Endodermal cell (in vitro differentiated cells): Measurements from ENCODE around the gene BCL11A. TPM values are rescaled to one million over a fixed set of nuclear protein-coding genes. Genes with fewer than 3 reads are reported as not detected.

Experiments
- DNase-seq: peaks from one replicate; pipeline ENCODE4 v3.0.0-alpha.2; 2017
- H3K27ac ChIP-seq: 2 replicates; pipeline ENCODE4 v1.5.1; 2013; ENCODE audit warnings: mild to moderate bottlenecking, low read depth, low read length, moderate library complexity
- H3K27me3 ChIP-seq: 2 replicates; pipeline ENCODE4 v1.6.1; 2013; ENCODE audit warnings: mild to moderate bottlenecking, low read length, moderate library complexity; ENCODE audit not compliant: insufficient read depth, control insufficient read depth, poor library complexity, severe bottlenecking
- H3K36me3 ChIP-seq: 2 replicates; pipeline ENCODE4 v1.7.0; 2013; ENCODE audit warnings: mild to moderate bottlenecking, low read length, moderate library complexity; ENCODE audit not compliant: control insufficient read depth, insufficient read depth
- H3K4me1 ChIP-seq: one replicate; pipeline ENCODE4 v1.7.0; 2013; ENCODE audit warnings: low read length; ENCODE audit not compliant: control insufficient read depth, insufficient read depth
- H3K4me3 ChIP-seq: 2 replicates; pipeline ENCODE4 v1.5.1; 2013; ENCODE audit warnings: mild to moderate bottlenecking, low read length, moderate library complexity
- H3K9ac ChIP-seq: 2 replicates; pipeline ENCODE4 v1.6.1; 2013; ENCODE audit warnings: mild to moderate bottlenecking, low read length, moderate library complexity; ENCODE audit not compliant: poor library complexity, severe bottlenecking; ENCODE audit errors: extremely low read depth
- H3K9me3 ChIP-seq: 2 replicates; pipeline ENCODE4 v1.6.1; 2013; ENCODE audit warnings: mild to moderate bottlenecking, low read length, moderate library complexity; ENCODE audit not compliant: control insufficient read depth
- H3K27ac Mint-ChIP-seq: 2 replicates; pipeline ENCODE4 v1.8.0; 2020; ENCODE audit warnings: mixed read lengths
- H3K27me3 Mint-ChIP-seq: 2 replicates; pipeline ENCODE4 v1.8.0; 2021; ENCODE audit warnings: mild to moderate bottlenecking, mixed read lengths; ENCODE audit not compliant: insufficient read depth
- H3K36me3 Mint-ChIP-seq: 2 replicates; pipeline ENCODE4 v1.8.0; 2020; ENCODE audit warnings: low read depth, mixed read lengths
- H3K4me1 Mint-ChIP-seq: 2 replicates; pipeline ENCODE4 v1.8.0; 2020; ENCODE audit warnings: mixed read lengths
- H3K4me3 Mint-ChIP-seq: 2 replicates; pipeline ENCODE4 v1.8.0; 2020; ENCODE audit warnings: mild to moderate bottlenecking, moderate library complexity, mixed read lengths
- H3K9me3 Mint-ChIP-seq: 2 replicates; pipeline ENCODE4 v1.8.0; 2020; ENCODE audit warnings: mild to moderate bottlenecking, mixed read lengths
- WGBS, 2 experiments: methylation state at CpG; one replicate each; pipeline versions ENCODE4 v1.1.5 to v1.1.7; 2013; ENCODE audit warnings: missing lambda C conversion rate in 2 of 2, mixed read lengths in 1 of 2; ENCODE audit not compliant: insufficient coverage in 1 of 2, insufficient read length in 1 of 2; 5-methylcytosine and 5-hydroxymethylcytosine counted together
- total RNA-seq, 2 donors: library from RNA; stranded (reverse); fragmentation: NEBNext Ultra II Directional in 1 of 2; extraction: Animal tissue kit (Norgen Biotek cat#: 25700) in 1 of 2; gene quantifications; 2 replicates in 1 of 2; 3 replicates in 1 of 2; pipeline ENCODE4 v1.2.1, GENCODE V29; 2021
- TF ChIP-seq, protein P1 (sequence below): fragments of 200-600 bp; sonication (generic); conservative IDR thresholded peaks from 2 replicates; pipeline ENCODE4 v1.5.0; 2021; ENCODE audit warnings: antibody characterized with exemption, mild to moderate bottlenecking

The BCL11A gene
- total RNA-seq, 2 donors from 2014 or later, result 14.7 to 16.3 TPM

DNA sequence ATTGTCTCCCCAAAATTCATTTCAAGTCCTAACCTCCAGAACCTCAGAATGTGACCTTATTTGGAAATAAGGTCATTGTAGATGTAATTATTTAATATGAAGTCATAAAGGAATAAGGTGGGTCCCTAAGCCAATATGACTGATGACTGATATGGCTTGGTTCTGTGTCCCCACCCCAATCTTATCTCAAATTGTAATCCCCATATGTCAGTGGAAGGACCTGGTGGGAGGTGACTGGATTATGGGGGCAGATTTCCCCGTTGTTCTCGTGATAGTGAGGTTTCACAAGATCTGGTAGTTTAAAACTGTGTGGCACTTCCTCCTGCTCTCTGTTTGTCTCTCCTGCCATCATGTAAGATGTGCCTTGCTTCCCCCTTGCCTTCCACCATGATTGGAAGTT is 43.0 kb upstream of the BCL11A start:
- H3K9me3 ChIP-seq, result peaks cover 11% of the 10 kb centered on the region
- DNase-seq, result no peak
- no peak overlapping the region for H3K4me3 ChIP-seq
- no peaks in the 10 kb centered on the region for H3K36me3 ChIP-seq
- peaks cover 16% of the 10 kb centered on the region for H3K9me3 Mint-ChIP-seq
- 94% methylated on average over 2 of the region's 2 CpGs; no CpG with 5 or more reads in 1 of the 2 experiments for WGBS, 2 experiments
- no peak overlapping the region for H3K9ac ChIP-seq
- TF ChIP-seq, protein P1, sequence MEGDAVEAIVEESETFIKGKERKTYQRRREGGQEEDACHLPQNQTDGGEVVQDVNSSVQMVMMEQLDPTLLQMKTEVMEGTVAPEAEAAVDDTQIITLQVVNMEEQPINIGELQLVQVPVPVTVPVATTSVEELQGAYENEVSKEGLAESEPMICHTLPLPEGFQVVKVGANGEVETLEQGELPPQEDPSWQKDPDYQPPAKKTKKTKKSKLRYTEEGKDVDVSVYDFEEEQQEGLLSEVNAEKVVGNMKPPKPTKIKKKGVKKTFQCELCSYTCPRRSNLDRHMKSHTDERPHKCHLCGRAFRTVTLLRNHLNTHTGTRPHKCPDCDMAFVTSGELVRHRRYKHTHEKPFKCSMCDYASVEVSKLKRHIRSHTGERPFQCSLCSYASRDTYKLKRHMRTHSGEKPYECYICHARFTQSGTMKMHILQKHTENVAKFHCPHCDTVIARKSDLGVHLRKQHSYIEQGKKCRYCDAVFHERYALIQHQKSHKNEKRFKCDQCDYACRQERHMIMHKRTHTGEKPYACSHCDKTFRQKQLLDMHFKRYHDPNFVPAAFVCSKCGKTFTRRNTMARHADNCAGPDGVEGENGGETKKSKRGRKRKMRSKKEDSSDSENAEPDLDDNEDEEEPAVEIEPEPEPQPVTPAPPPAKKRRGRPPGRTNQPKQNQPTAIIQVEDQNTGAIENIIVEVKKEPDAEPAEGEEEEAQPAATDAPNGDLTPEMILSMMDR, result no peak
- H3K27me3 Mint-ChIP-seq, result peaks cover 13% of the 10 kb centered on the region
- no peak overlapping the region for H3K27ac ChIP-seq
- H3K27ac Mint-ChIP-seq, result no peak overlapping the region
- H3K4me3 Mint-ChIP-seq, result no peak overlapping the region
- H3K4me1 ChIP-seq, result no peaks in the 10 kb centered on the region
- H3K36me3 Mint-ChIP-seq, result no peaks in the 10 kb centered on the region
- no peaks in the 10 kb centered on the region for H3K4me1 Mint-ChIP-seq
- H3K27me3 ChIP-seq, result no peaks in the 10 kb centered on the region

DNA sequence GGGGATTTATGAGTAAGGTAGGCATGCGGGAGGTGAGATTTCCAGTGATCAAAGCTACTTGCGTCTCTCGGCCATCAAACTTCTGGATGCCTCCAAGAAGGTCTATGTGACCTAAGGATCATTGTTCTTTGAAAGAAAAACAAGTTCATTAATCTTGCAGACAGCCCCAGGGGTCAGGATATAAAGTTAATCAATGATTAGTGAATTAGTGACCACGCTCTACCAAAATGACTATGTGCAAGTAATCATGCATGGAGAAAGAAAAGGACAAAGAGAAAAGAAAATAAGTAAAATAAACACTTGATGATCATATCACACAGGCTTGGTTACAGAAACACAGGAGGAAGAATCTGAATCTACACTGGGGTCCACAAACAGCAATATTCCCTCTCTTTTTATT is 42.5 kb upstream of the BCL11A start:
- Mint-ChIP-seq H3K36me3 (no peaks in the 10 kb centered on the region), H3K4me3 (no peak overlapping the region), H3K4me1 (no peaks in the 10 kb centered on the region), H3K27ac (no peak overlapping the region), H3K27me3 (peaks cover 14% of the 10 kb centered on the region), H3K9me3 (peaks cover 16% of the 10 kb centered on the region)
- DNase-seq, result no peak
- 95 to 96% methylated on average over 4 of the region's 4 CpGs for WGBS, 2 experiments
- H3K27me3 ChIP-seq, result no peaks in the 10 kb centered on the region
- no peak overlapping the region for H3K27ac ChIP-seq
- no peaks in the 10 kb centered on the region for H3K4me1 ChIP-seq
- H3K9me3 ChIP-seq, result peaks cover 11% of the 10 kb centered on the region
- H3K36me3 ChIP-seq, result no peaks in the 10 kb centered on the region
- no peak overlapping the region for H3K9ac ChIP-seq
- TF ChIP-seq, protein P1, result no peak
- no peak overlapping the region for H3K4me3 ChIP-seq

DNA sequence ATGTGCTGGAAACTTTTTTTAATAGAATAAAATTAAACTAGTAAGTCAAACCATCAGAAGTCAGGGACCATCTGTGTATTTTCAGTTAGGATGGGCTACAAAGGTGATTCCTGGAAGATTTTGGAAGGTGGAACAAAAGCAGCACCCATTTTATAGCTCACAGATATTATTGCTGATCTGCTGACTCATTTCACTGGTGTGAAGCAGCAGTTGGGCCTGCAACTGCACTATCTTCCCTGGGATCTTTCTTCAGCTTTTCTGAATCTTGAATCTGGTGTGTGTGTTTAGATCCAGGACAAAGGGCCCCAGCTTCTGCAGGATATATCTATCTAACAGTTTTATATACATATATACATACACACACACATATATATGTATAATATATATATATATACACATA is 35.6 kb upstream of the BCL11A start:
- H3K4me3 ChIP-seq, result no peak overlapping the region
- no peaks in the 10 kb centered on the region for H3K4me1 ChIP-seq
- Mint-ChIP-seq H3K9me3 (peaks cover 16% of the 10 kb centered on the region), H3K27ac (no peak overlapping the region), H3K4me3 (no peak overlapping the region), H3K27me3 (peaks cover 43% of the 10 kb centered on the region), H3K36me3 (no peaks in the 10 kb centered on the region), H3K4me1 (no peaks in the 10 kb centered on the region)
- TF ChIP-seq, protein P1, result no peak
- no peaks in the 10 kb centered on the region for H3K36me3 ChIP-seq
- no peak for DNase-seq
- H3K27ac ChIP-seq, result no peak overlapping the region
- H3K27me3 ChIP-seq, result peaks cover 33% of the 10 kb centered on the region
- H3K9me3 ChIP-seq, result peaks cover 11% of the 10 kb centered on the region
- H3K9ac ChIP-seq, result no peak overlapping the region
